GM12878 (cell line): ENCODE data around the gene SCRN1. TPM values are rescaled to one million over a fixed set of nuclear protein-coding genes. Genes with fewer than 3 reads are reported as not detected.

Experiments
- ATAC-seq: fragments of 200-7000 bp; cut with Tn5 transposase; 3 replicates; pipeline ENCODE4 v1.9.1; 2020; ENCODE audit warnings: mild to moderate bottlenecking, moderate library complexity
- BruUV-seq: library from RNA; stranded (reverse); fragments of 400-500 nt; replicated peaks from 2 replicates; lab custom pipeline; 2021; lab: Mats Ljungman, UMichigan
- CTCF ChIA-PET: fragments of 300-600 bp; sonication (Branson Sonifier 250); formaldehyde crosslinking; extraction: SDS; loops from one replicate; lab custom pipeline; 2021; ENCODE audit warnings: inconsistent platforms; lab: Yijun Ruan, JAX
- POLR2A ChIA-PET: fragments of 350-600 bp; formaldehyde crosslinking; extraction: SDS; loops from one replicate; lab custom pipeline; 2021; ENCODE audit warnings: inconsistent platforms; lab: Charles Lee
- RAD21 ChIA-PET: fragments of 300-600 bp; sonication (Branson Sonifier 250); formaldehyde crosslinking; loops from one replicate; lab custom pipeline; 2023; ENCODE audit warnings: antibody characterized with exemption; ENCODE audit not compliant: unreplicated experiment; lab: Charles Lee
- SMC1A ChIA-PET: fragments of 300-600 bp; sonication (Branson Sonifier 250); formaldehyde crosslinking; loops from one replicate; lab custom pipeline; 2023; ENCODE audit not compliant: unreplicated experiment, uncharacterized antibody; lab: Charles Lee
- DNase-seq: peaks from one replicate; pipeline ENCODE4 v3.0.0-alpha.2; 2011; ENCODE audit warnings: low read depth, low spot score
- FAIRE-seq: peaks from 3 replicates; lab custom pipeline; 2011; peaks lifted over from hg19 to GRCh38; lab: Jason Lieb, UNC
- H2AFZ ChIP-seq: 2 replicates; pipeline ENCODE4 v1.6.0; 2011; ENCODE audit warnings: low read depth, low read length, control low read depth; ENCODE audit not compliant: control insufficient read depth
- H3K27ac ChIP-seq: 2 replicates; pipeline ENCODE4 v1.5.1; 2011; ENCODE audit warnings: control low read depth; ENCODE audit not compliant: control insufficient read depth, insufficient read depth
- H3K27me3 ChIP-seq, 2 experiments: replicated peaks in 1 of 2; 2 replicates each; pipeline versions ENCODE4 v1.6.0 to v1.6.1; 2011; ENCODE audit warnings: low read length in 1 of 2; ENCODE audit not compliant: control insufficient read depth in 2 of 2, insufficient read depth in 2 of 2
- H3K36me3 ChIP-seq, 2 experiments: 2 replicates each; pipeline ENCODE4 v1.5.1; 2011; ENCODE audit warnings: low read length in 1 of 2; ENCODE audit not compliant: control insufficient read depth in 2 of 2, insufficient read depth in 2 of 2
- H3K4me1 ChIP-seq: 2 replicates; pipeline ENCODE4 v1.6.1; 2011; ENCODE audit warnings: mild to moderate bottlenecking, low read length, moderate library complexity, mixed read lengths; ENCODE audit not compliant: control insufficient read depth, insufficient read depth
- H3K4me2 ChIP-seq: 2 replicates; pipeline ENCODE4 v1.6.0; 2011; ENCODE audit warnings: control low read depth; ENCODE audit not compliant: control insufficient read depth, insufficient read depth
- H3K4me3 ChIP-seq: fragments of 200-600 bp; sonication (generic); 2 replicates; pipeline ENCODE4 v1.5.1; 2016
- H3K79me2 ChIP-seq: 2 replicates; pipeline ENCODE4 v1.6.0; 2011; ENCODE audit warnings: low read length; ENCODE audit not compliant: control insufficient read depth, insufficient read depth
- H3K9ac ChIP-seq: 2 replicates; pipeline ENCODE4 v1.8.0; 2011; ENCODE audit warnings: low read length, control low read depth, mixed read lengths; ENCODE audit not compliant: control insufficient read depth, insufficient read depth
- H3K9me3 ChIP-seq: replicated peaks from 3 replicates; pipeline ENCODE4 v1.5.1; 2011; ENCODE audit warnings: mild to moderate bottlenecking, low read length; ENCODE audit not compliant: control insufficient read depth, insufficient read depth
- H4K20me1 ChIP-seq: 2 replicates; pipeline ENCODE4 v1.6.0; 2011; ENCODE audit not compliant: control insufficient read depth, insufficient read depth
- ATF7 ChIP-seq: fragments of 450-650 bp; IDR thresholded peaks from 2 replicates; pipeline ENCODE4 v1.6.1; 2016; ENCODE audit warnings: low read depth, mild to moderate bottlenecking
- CBX3 ChIP-seq: fragments of 200-600 bp; sonication (generic); IDR thresholded peaks from 2 replicates; pipeline ENCODE4 v1.6.1; 2016; ENCODE audit warnings: low read depth, borderline replicate concordance
- HDAC2 ChIP-seq: fragments of 200-600 bp; sonication (generic); IDR thresholded peaks from 2 replicates; pipeline ENCODE4 v1.6.1; 2017
- NR2C2 ChIP-seq: IDR thresholded peaks from 2 replicates; pipeline ENCODE4 v1.6.1; 2011; ENCODE audit warnings: borderline replicate concordance, low read depth; ENCODE audit not compliant: control insufficient read depth, insufficient read length
- PAX8 ChIP-seq: fragments of 450-650 bp; IDR thresholded peaks from 2 replicates; pipeline ENCODE4 v1.6.1; 2017; ENCODE audit warnings: mild to moderate bottlenecking, moderate library complexity
- PKNOX1 ChIP-seq: fragments of 450-650 bp; IDR thresholded peaks from 2 replicates; pipeline ENCODE4 v1.6.1; 2016; ENCODE audit warnings: mild to moderate bottlenecking
- RBBP5 ChIP-seq: fragments of 200-600 bp; sonication (generic); conservative IDR thresholded peaks from 2 replicates; pipeline ENCODE4 v1.6.1; 2016
- SIN3A ChIP-seq: IDR thresholded peaks from 2 replicates; pipeline ENCODE4 v1.6.1; 2012; ENCODE audit warnings: low read depth, low read length, improper control_type of control experiment
- SIX5 ChIP-seq: IDR thresholded peaks from 2 replicates; pipeline ENCODE4 v1.6.1; 2011; ENCODE audit warnings: mild to moderate bottlenecking, low read depth, low read length, moderate library complexity; ENCODE audit not compliant: severe bottlenecking
- YBX1 ChIP-seq: fragments of 450-650 bp; IDR thresholded peaks from 2 replicates; pipeline ENCODE4 v1.6.1; 2016; ENCODE audit warnings: antibody characterized with exemption
- ZNF207 ChIP-seq: fragments of 450-650 bp; IDR thresholded peaks from 2 replicates; pipeline ENCODE4 v1.6.1; 2014; ENCODE audit warnings: antibody characterized with exemption, mild to moderate bottlenecking, borderline replicate concordance
- ZNF384 ChIP-seq: IDR thresholded peaks from 2 replicates; pipeline ENCODE4 v1.6.1; 2012; ENCODE audit warnings: low read depth, mild to moderate bottlenecking, low read length, improper control_type of control experiment, borderline replicate concordance
- ZNF622 ChIP-seq: fragments of 450-650 bp; IDR thresholded peaks from 2 replicates; pipeline ENCODE4 v1.6.1; 2017; ENCODE audit warnings: mild to moderate bottlenecking, inconsistent platforms
- in situ Hi-C: fragments of 300-500 bp; cut with MboI; formaldehyde crosslinking; loops from 9 replicates; pipeline ENCODE4 v1.14.3; 2018; ENCODE audit warnings: mixed read lengths
- intact Hi-C: fragments of 100-400 bp; cut with micrococcal nuclease; formaldehyde crosslinking; loops from one replicate; pipeline ENCODE4 v1.14.2; 2022; ENCODE audit not compliant: unreplicated experiment
- polyA plus RNA-seq, 11 experiments: library from polyadenylated mRNA; depleted of rRNA in 4 of 11; unstranded in 6 of 11; stranded (reverse) in 5 of 11; fragments of >200 nt; fragmentation: Nextera tagmentation in 4 of 11; fragmentation: Illumina TruSeq in 1 of 11; extraction: Ambion mirVana in 4 of 11; extraction: Trizol in 1 of 11; gene quantifications; 1 replicate in 1 of 11; 2 replicates in 10 of 11; pipeline versions ENCODE4 v1.2.1 to v1.2.3, GENCODE V29; 2011 to 2016; ENCODE audit warnings: inconsistent platforms in 2 of 11, missing spikeins in 2 of 11, low read depth in 1 of 11
- total RNA-seq, 4 experiments: library from RNA; depleted of rRNA in 3 of 4; stranded (reverse); fragments of >200 nt in 3 of 4; fragmentation: Illumina TruSeq in 1 of 4; extraction: Trizol in 1 of 4; gene quantifications; 2 replicates each; pipeline versions ENCODE4 v1.2.1 to v1.2.3, GENCODE V29; 2013 to 2021
- TF ChIP-seq, protein P1 (sequence below): fragments of 450-650 bp; formaldehyde crosslinking; IDR thresholded peaks from 2 replicates; pipeline ENCODE4 v1.4.0; 2020; ENCODE audit warnings: mild to moderate bottlenecking, moderate library complexity

Gene SCRN1
- total and polyA plus RNA-seq, 10 of the 15 experiments (the other 5 are each of a cell fraction or from before 2014, with no cell fraction given), result 11.1 to 67.6 (median 41.7) TPM

DNA sequence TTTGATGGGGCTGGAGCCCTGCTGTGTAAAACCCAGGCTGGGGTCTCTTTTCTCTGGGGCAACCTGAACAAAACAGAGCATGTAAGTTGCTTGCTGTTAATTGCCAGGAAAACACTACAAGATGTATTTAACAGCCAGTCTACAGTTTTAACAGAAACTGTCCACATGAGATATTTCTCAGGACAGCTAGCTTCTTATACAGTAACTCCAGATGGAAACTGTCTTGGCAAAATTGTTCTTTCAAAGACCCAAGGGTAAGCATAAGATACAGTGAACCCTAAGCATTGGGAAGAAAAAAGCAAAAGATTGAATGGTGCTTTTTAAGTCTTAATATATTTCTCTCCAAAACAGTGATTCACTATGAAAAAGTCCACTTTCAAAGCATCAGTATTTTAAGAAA, 28.9 kb upstream of the SCRN1 start:
- ChIA-PET POLR2A (no interaction called here), RAD21 (no interaction called here), SMC1A (no interaction called here), CTCF (no interaction called here)
- Histone ChIP-seq H3K36me3 (peaks cover 0 to 4% of the 10 kb centered on the region in 2 experiments; a peak in 2 of 4 replicates), H2AFZ (no peak overlapping the region), H3K4me3 (no peak overlapping the region), H4K20me1 (no peaks in the 10 kb centered on the region), H3K9ac (no peak overlapping the region), H3K4me2 (no peak overlapping the region), H3K79me2 (peaks cover 5% of the 10 kb centered on the region), H3K27me3 (no peaks in the 10 kb centered on the region), H3K27ac (no peak overlapping the region), H3K4me1 (peaks cover 11% of the 10 kb centered on the region; the same call in 1 of the 2 replicates), H3K9me3 (no peaks in the 10 kb centered on the region)
- FAIRE-seq (no peak), ATAC-seq (no peak), DNase-seq (no peak)
- in situ Hi-C loops, result no loop called here
- intact Hi-C loops, result no loop called here
- no TSS peak for BruUV-seq
- TF ChIP-seq PAX8 (no peak), CBX3 (no peak), HDAC2 (no peak), ZNF207 (no peak), PKNOX1 (no peak), ATF7 (no peak), SIN3A (no peak), ZNF384 (no peak), RBBP5 (no peak), YBX1 (no peak), NR2C2 (no peak), ZNF622 (no peak), SIX5 (no peak)
- TF ChIP-seq, protein P1, sequence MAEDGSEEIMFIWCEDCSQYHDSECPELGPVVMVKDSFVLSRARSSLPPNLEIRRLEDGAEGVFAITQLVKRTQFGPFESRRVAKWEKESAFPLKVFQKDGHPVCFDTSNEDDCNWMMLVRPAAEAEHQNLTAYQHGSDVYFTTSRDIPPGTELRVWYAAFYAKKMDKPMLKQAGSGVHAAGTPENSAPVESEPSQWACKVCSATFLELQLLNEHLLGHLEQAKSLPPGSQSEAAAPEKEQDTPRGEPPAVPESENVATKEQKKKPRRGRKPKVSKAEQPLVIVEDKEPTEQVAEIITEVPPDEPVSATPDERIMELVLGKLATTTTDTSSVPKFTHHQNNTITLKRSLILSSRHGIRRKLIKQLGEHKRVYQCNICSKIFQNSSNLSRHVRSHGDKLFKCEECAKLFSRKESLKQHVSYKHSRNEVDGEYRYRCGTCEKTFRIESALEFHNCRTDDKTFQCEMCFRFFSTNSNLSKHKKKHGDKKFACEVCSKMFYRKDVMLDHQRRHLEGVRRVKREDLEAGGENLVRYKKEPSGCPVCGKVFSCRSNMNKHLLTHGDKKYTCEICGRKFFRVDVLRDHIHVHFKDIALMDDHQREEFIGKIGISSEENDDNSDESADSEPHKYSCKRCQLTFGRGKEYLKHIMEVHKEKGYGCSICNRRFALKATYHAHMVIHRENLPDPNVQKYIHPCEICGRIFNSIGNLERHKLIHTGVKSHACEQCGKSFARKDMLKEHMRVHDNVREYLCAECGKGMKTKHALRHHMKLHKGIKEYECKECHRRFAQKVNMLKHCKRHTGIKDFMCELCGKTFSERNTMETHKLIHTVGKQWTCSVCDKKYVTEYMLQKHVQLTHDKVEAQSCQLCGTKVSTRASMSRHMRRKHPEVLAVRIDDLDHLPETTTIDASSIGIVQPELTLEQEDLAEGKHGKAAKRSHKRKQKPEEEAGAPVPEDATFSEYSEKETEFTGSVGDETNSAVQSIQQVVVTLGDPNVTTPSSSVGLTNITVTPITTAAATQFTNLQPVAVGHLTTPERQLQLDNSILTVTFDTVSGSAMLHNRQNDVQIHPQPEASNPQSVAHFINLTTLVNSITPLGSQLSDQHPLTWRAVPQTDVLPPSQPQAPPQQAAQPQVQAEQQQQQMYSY, result no peak
